Omental fat pad (tissue), 4 donors: ENCODE results near the gene UBAP2. TPM values are rescaled to one million over a fixed set of nuclear protein-coding genes. Genes with fewer than 3 reads are reported as not detected.

ENCODE experiments used
- ATAC-seq: fragments of 150-250 bp; one replicate; pipeline ENCODE4 v1.9.1; 2016; ENCODE audit warnings: mild to moderate bottlenecking, moderate library complexity; ENCODE audit not compliant: low FRiP score
- DNase-seq: peaks from one replicate; pipeline ENCODE4 v3.0.0-alpha.2; 2019; ENCODE audit warnings: low spot score
- CTCF ChIP-seq, 3 donors: fragments of 450-650 bp; IDR thresholded peaks; one replicate each; pipeline ENCODE4 v1.5.1; 2016 to 2017; ENCODE audit warnings: antibody characterized with exemption in 3 of 3, mild to moderate bottlenecking in 3 of 3, moderate library complexity in 2 of 3
- total RNA-seq, 4 donors: library from RNA; depleted of rRNA; stranded (reverse); fragments of >200 nt; gene quantifications; one replicate each; pipeline ENCODE4 v1.1.0, GENCODE V29; 2016

The UBAP2 gene
- total RNA-seq, 4 donors from 2014 or later = 16.1 to 27.6 (median 20.9) TPM

DNA sequence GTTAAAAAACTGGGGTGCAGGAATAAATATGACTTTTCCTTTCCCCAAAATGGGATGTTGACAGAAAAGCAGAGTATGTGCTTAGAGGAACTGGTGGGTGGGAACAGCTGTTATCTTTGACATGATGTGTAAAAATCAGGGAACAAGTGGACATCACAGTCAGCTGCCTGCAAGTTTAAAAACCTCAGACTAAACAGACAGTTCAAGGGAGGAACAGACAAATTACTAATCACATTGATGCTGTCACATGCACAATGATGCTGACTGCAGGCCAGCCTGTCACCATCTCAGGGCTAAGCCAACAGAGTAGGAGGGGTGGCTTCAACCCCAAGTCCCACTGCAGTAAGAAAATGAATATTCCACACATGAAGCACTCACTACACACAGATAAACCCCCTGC, 38.2 kb upstream of the UBAP2 start:
- no peak for TF ChIP-seq CTCF (IDR thresholded peaks at IDR 0.05)
- DNase-seq (no peak), ATAC-seq (no peak)

- DNase-seq = no peak
- TF ChIP-seq CTCF (IDR thresholded peaks at IDR 0.05) = no peak
- ATAC-seq = no peak
Measured at GRCh38 chr9:34085581-34086500, 37.2 kb upstream of the UBAP2 start.

- DNase-seq (no peak), ATAC-seq (no peak)
- TF ChIP-seq CTCF (IDR thresholded peaks at IDR 0.05) = no peak
Measured at GRCh38 chr9:34084562-34084961, 35.9 kb upstream of the UBAP2 start.

DNA sequence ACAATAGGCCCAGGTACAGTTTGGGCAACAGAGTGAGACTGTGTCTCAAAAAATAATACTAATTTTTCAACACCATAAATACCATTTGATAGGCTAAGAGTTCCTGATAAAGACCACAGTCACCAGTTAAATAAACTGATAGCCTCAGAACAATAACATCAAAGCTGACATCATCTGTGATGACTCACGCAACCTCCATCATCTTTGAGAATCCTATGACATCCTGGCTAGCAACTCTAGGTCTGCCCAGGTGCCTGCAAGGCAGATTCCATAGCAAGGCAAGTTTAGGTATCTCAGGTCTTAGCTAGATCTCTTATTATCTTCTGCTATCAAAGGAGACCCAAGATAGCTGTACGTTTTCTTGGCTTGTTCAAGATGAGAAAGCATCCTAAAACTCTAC, 30.5 kb upstream of the UBAP2 start:
- ATAC-seq (no peak), DNase-seq (no peak)
- TF ChIP-seq CTCF (IDR thresholded peaks at IDR 0.05) = no peak

- DNase-seq (no peak), ATAC-seq (peak; percentile 97)
- TF ChIP-seq CTCF (IDR thresholded peaks at IDR 0.05) = no peak
Measured at GRCh38 chr9:34072868-34073590, 24.3 kb upstream of the UBAP2 start.

- TF ChIP-seq CTCF (IDR thresholded peaks at IDR 0.05) = no peak
- ATAC-seq = no peak
- no peak for DNase-seq
Measured at GRCh38 chr9:34072410-34072809, 23.7 kb upstream of the UBAP2 start.
